Kidney epithelial cell (primary cell): ENCODE measurements around the gene NCAM1. TPM values are rescaled to one million over a fixed set of nuclear protein-coding genes. Genes with fewer than 3 reads are reported as not detected.

Experiments
- DNase-seq: peaks from one replicate; pipeline ENCODE4 v3.0.0-alpha.2; 2010; ENCODE audit warnings: low read depth
- H3K27me3 ChIP-seq: 2 replicates; pipeline ENCODE4 v1.6.0; 2011; ENCODE audit warnings: low read length; ENCODE audit not compliant: control insufficient read depth, insufficient read depth
- H3K36me3 ChIP-seq: 2 replicates; pipeline ENCODE4 v1.5.1; 2011; ENCODE audit warnings: low read length; ENCODE audit not compliant: control insufficient read depth, insufficient read depth
- H3K4me3 ChIP-seq: 2 replicates; pipeline ENCODE4 v1.5.1; 2011; ENCODE audit warnings: low read depth, mild to moderate bottlenecking, control low read depth, low read length
- CTCF ChIP-seq: IDR thresholded peaks from 2 replicates; pipeline ENCODE4 v1.5.1; 2011; ENCODE audit warnings: mild to moderate bottlenecking, moderate library complexity, low read length, control low read depth, inconsistent platforms; ENCODE audit not compliant: insufficient read depth, poor library complexity, severe bottlenecking
- total RNA-seq: library from RNA; depleted of rRNA; stranded (reverse); fragments of >200 nt; gene quantifications from 2 replicates; pipeline ENCODE4 v1.2.3, GENCODE V29; 2015

NCAM1 gene
- total RNA-seq, 1 donor from 2014 or later = 16.5 TPM

GRCh38 chr11:113134626-113135025, 173.4 kb downstream of the NCAM1 start:
- no peak for DNase-seq
- TF ChIP-seq CTCF = no peak

GRCh38 chr11:113137713-113138529, 176.7 kb downstream of the NCAM1 start:
- TF ChIP-seq CTCF = no peak
- DNase-seq = no peak
- Histone ChIP-seq H3K4me3 (no peak overlapping the region), H3K36me3 (no peaks in the 10 kb centered on the region), H3K27me3 (no peaks in the 10 kb centered on the region)

More at GRCh38 chr11:113134626-113135025, 173.4 kb downstream of the NCAM1 start:
- Histone ChIP-seq H3K27me3 (no peaks in the 10 kb centered on the region), H3K4me3 (no peak overlapping the region), H3K36me3 (no peaks in the 10 kb centered on the region)

- H3K4me3 ChIP-seq = no peak overlapping the region
- DNase-seq = no peak
- no peaks in the 10 kb centered on the region for H3K36me3 ChIP-seq
- no peak for TF ChIP-seq CTCF
- H3K27me3 ChIP-seq = no peaks in the 10 kb centered on the region
These were observed 177.5 kb downstream of the NCAM1 start for GRCh38 chr11:113138731-113139130.

- no peak overlapping the region for H3K4me3 ChIP-seq
- H3K36me3 ChIP-seq = no peaks in the 10 kb centered on the region
- TF ChIP-seq CTCF = no peak
- no peaks in the 10 kb centered on the region for H3K27me3 ChIP-seq
- no peak for DNase-seq
These were observed 179.8 kb downstream of the NCAM1 start for GRCh38 chr11:113141010-113141409.

- no peak overlapping the region for H3K4me3 ChIP-seq
- DNase-seq = no peak
- H3K36me3 ChIP-seq = no peaks in the 10 kb centered on the region
- no peak for TF ChIP-seq CTCF
- no peaks in the 10 kb centered on the region for H3K27me3 ChIP-seq
These were observed 181.3 kb downstream of the NCAM1 start for GRCh38 chr11:113142508-113142907.

GRCh38 chr11:113147249-113147648, 186.0 kb downstream of the NCAM1 start:
- TF ChIP-seq CTCF = no peak
- Histone ChIP-seq H3K36me3 (no peaks in the 10 kb centered on the region), H3K27me3 (no peaks in the 10 kb centered on the region), H3K4me3 (no peak overlapping the region)
- no peak for DNase-seq
